Mucosa of descending colon (tissue), 3 donors: ENCODE results near the gene RTKN2. TPM values are rescaled to one million over a fixed set of nuclear protein-coding genes. Genes with fewer than 3 reads are reported as not detected.

Experiments used
- ATAC-seq: fragments of 200-7000 bp; cut with Tn5 transposase; one replicate; pipeline ENCODE4 v1.9.1; 2020; ENCODE audit warnings: mild to moderate bottlenecking, moderate library complexity
- DNase-seq, 3 donors: peaks; one replicate each; pipeline ENCODE4 v3.0.0-alpha.2; 2020
- H3K36me3 ChIP-seq: fragments of 200-600 bp; one replicate; pipeline ENCODE4 v1.8.0; 2021; ENCODE audit warnings: low read depth, mild to moderate bottlenecking
- H3K4me1 ChIP-seq: fragments of 200-600 bp; one replicate; pipeline ENCODE4 v1.8.0; 2021; ENCODE audit warnings: low read depth, mild to moderate bottlenecking
- H3K4me3 ChIP-seq: fragments of 200-600 bp; one replicate; pipeline ENCODE4 v1.8.0; 2021; ENCODE audit warnings: mild to moderate bottlenecking
- H3K9me3 ChIP-seq: fragments of 200-600 bp; one replicate; pipeline ENCODE4 v1.8.0; 2021; ENCODE audit warnings: mild to moderate bottlenecking
- CTCF ChIP-seq: fragments of 200-600 bp; IDR thresholded peaks from one replicate; pipeline ENCODE4 v1.8.0; 2022; ENCODE audit warnings: antibody characterized with exemption, mild to moderate bottlenecking
- intact Hi-C, 2 donors: fragments of 100-400 bp; cut with DNase I in 1 of 2; cut with micrococcal nuclease in 1 of 2; formaldehyde crosslinking; loops; one replicate each; pipeline versions ENCODE4 v1.11.0 to v1.11.1; 2022; cut with DNase I, micrococcal nuclease
- total RNA-seq, 3 donors: library from RNA; stranded (reverse); fragmentation: NEBNext Ultra II Directional in 2 of 3; extraction: Animal tissue kit (Norgen Biotek cat#: 25700) in 2 of 3; gene quantifications; one replicate each; pipeline versions ENCODE4 v1.2.1 to v1.2.4, GENCODE V29; 2021 to 2023
- donor health status: DM: no; HTN: no; CAD: no; lungs with moderate emphysema.
- donor health status: DM: no; HTN: no; CAD: no.
- donor health status: DM: no; HTN: yes; CAD: no.

Gene RTKN2
- total RNA-seq, 3 donors from 2014 or later = 0.70 to 4.3 (median 1.8) TPM

GRCh38 chr10:62231805-62232204, 36.8 kb downstream of the RTKN2 start:
- TF ChIP-seq CTCF = no peak
- Histone ChIP-seq H3K4me1 (no peaks in the 10 kb centered on the region), H3K9me3 (no peaks in the 10 kb centered on the region), H3K36me3 (no peaks in the 10 kb centered on the region), H3K4me3 (no peak overlapping the region)
- DNase-seq = no peak
- ATAC-seq = peak; percentile 28
- intact Hi-C loops = no loop called here

DNA sequence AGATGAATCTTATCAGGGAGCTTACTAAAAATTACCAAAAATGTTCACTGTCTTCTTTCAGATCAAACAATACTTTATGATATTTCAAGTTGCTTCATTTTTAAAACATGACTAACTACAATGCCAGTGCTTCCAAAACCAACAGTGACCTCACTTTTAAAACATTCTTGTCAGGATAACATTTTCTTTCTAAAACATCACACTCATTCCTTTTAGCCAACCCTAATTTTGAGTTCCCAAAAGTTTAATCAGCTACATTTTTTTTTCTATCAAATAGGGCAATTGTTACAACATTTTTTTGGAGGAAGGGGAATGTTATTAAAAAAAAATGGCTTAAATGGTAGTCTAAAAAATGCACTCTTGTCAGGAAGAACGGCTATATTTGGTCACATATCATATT, 37.3 kb downstream of the RTKN2 start:
- ATAC-seq = no peak
- Histone ChIP-seq H3K4me1 (no peaks in the 10 kb centered on the region), H3K4me3 (no peak overlapping the region), H3K9me3 (no peaks in the 10 kb centered on the region), H3K36me3 (no peaks in the 10 kb centered on the region)
- intact Hi-C loops = no loop called here
- TF ChIP-seq CTCF = no peak
- DNase-seq = no peak

GRCh38 chr10:62230344-62231121, 38.1 kb downstream of the RTKN2 start:
- DNase-seq (no peak), ATAC-seq (no peak)
- intact Hi-C loops = no loop called here
- TF ChIP-seq CTCF = no peak
- Histone ChIP-seq H3K4me1 (no peaks in the 10 kb centered on the region), H3K36me3 (no peaks in the 10 kb centered on the region), H3K4me3 (no peak overlapping the region), H3K9me3 (no peaks in the 10 kb centered on the region)

GRCh38 chr10:62225362-62225761, 43.3 kb downstream of the RTKN2 start:
- no peaks in the 10 kb centered on the region for H3K9me3 ChIP-seq
- no peak for TF ChIP-seq CTCF
- no peaks in the 10 kb centered on the region for H3K36me3 ChIP-seq
- no peak overlapping the region for H3K4me3 ChIP-seq
- intact Hi-C loops = no loop called here
- no peaks in the 10 kb centered on the region for H3K4me1 ChIP-seq
- DNase-seq (no peak), ATAC-seq (no peak)

DNA sequence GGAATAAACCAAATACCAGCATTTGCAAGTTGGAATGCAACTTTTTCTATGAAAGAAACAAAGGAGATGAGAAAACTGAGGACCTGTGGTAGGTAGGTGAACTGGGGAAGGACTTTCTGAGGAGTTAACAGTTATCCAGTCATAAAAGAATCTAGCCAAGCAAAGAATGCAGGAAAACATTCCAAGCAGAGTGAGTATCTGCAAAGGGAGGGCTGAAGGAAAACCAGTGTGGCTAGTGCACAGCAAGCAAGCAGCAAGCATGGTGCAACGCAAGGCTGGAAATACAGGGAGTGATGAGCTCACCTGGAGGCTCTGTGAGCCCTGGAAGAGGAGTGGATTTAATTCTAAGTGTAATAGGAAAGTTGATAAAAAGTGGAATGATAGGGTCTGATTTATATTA, 44.0 kb downstream of the RTKN2 start:
- ATAC-seq (no peak), DNase-seq (no peak)
- intact Hi-C loops = no loop called here
- Histone ChIP-seq H3K4me3 (no peak overlapping the region), H3K36me3 (no peaks in the 10 kb centered on the region), H3K4me1 (no peaks in the 10 kb centered on the region), H3K9me3 (no peaks in the 10 kb centered on the region)
- TF ChIP-seq CTCF = no peak

GRCh38 chr10:62217683-62218082, 51.0 kb downstream of the RTKN2 start:
- ATAC-seq (no peak), DNase-seq (no peak)
- no peak for TF ChIP-seq CTCF
- H3K4me3 ChIP-seq = no peak overlapping the region
- H3K9me3 ChIP-seq = no peaks in the 10 kb centered on the region
- intact Hi-C loops = no loop called here
- H3K4me1 ChIP-seq = no peaks in the 10 kb centered on the region
- H3K36me3 ChIP-seq = no peaks in the 10 kb centered on the region
